ENCODE results near the gene TCF4. TPM values are rescaled to one million over a fixed set of nuclear protein-coding genes. Genes with fewer than 3 reads are reported as not detected.

TCF4 gene
- total and polyA plus RNA-seq, 2 of the 13 experiments (the other 11 are each of a cell fraction or from before 2014, with no cell fraction given), result not detected

GRCh38 chr18:55290898-55291297, 297.1 kb downstream of the TCF4 start:
- TF ChIP-seq MBD4 (IDR thresholded peaks at IDR 0.05; ENCODE audit: borderline replicate concordance, low read length) (no peak), ZNF235 (CRISPR knock-in tag; IDR thresholded peaks at IDR 0.05; ENCODE audit: borderline replicate concordance) (no peak), SMC3 (IDR thresholded peaks at IDR 0.05; ENCODE audit: low read length) (no peak), SP1 (IDR thresholded peaks at IDR 0.05) (no peak), SP1 (CRISPR knock-in tag; IDR thresholded peaks at IDR 0.05) (no peak), SIN3A (IDR thresholded peaks at IDR 0.05; ENCODE audit: borderline replicate concordance, low read depth, low read length) (no peak), ZNF704 (CRISPR knock-in tag; IDR thresholded peaks at IDR 0.05; ENCODE audit: borderline replicate concordance) (no peak), SRF (IDR thresholded peaks at IDR 0.05; ENCODE audit: low read depth, low read length) (no peak), ZNF264 (CRISPR knock-in tag; IDR thresholded peaks at IDR 0.05) (no peak), CTCF (CRISPR knock-in tag; IDR thresholded peaks at IDR 0.05) (no peak), SKI (IDR thresholded peaks at IDR 0.05; ENCODE audit: partially characterized antibody) (no peak), ZFX (CRISPR knock-in tag; IDR thresholded peaks at IDR 0.05; ENCODE audit: low read depth) (no peak), AKAP8 (CRISPR knock-in tag; IDR thresholded peaks at IDR 0.05) (no peak), ZNF703 (CRISPR knock-in tag; IDR thresholded peaks at IDR 0.05; ENCODE audit: borderline replicate concordance) (no peak), TRAFD1 (CRISPR knock-in tag; IDR thresholded peaks at IDR 0.05; ENCODE audit: borderline replicate concordance) (no peak), ZNF616 (CRISPR knock-in tag; IDR thresholded peaks at IDR 0.05; ENCODE audit: low read depth) (no peak), ARHGAP35 (CRISPR knock-in tag; IDR thresholded peaks at IDR 0.05; ENCODE audit: borderline replicate concordance) (no peak), HDAC1 (CRISPR knock-in tag; IDR thresholded peaks at IDR 0.05) (no peak)
- TF ChIP-seq, protein P1, sequence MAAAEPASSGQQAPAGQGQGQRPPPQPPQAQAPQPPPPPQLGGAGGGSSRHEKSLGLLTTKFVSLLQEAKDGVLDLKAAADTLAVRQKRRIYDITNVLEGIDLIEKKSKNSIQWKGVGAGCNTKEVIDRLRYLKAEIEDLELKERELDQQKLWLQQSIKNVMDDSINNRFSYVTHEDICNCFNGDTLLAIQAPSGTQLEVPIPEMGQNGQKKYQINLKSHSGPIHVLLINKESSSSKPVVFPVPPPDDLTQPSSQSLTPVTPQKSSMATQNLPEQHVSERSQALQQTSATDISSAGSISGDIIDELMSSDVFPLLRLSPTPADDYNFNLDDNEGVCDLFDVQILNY (CRISPR knock-in tag; conservative IDR thresholded peaks at IDR 0.05), result no peak
- H3K9ac ChIP-seq (ENCODE audit: insufficient read depth, low read depth, low read length), result no peak overlapping the region
- no peaks in the 10 kb centered on the region for H3K27me3 ChIP-seq (ENCODE audit: control insufficient read depth in 1 of 2, insufficient read depth in 2 of 2, low read length in 2 of 2)
- intact Hi-C loops (cut with micrococcal nuclease; ENCODE audit: unreplicated experiment), result no loop called here
- H3K4me3 ChIP-seq (replicated peaks in 1 of 3; ENCODE audit: insufficient read depth in 1 of 3, low read depth in 2 of 3, low read length in 3 of 3), result no peak overlapping the region
- DNase-seq (ENCODE audit: low spot score) (no peak), ATAC-seq (no peak), FAIRE-seq (no peak)
- no TSS peak for BruUV-seq (replicated peaks)
- no peaks in the 10 kb centered on the region for H3K9me3 ChIP-seq (ENCODE audit: low read length)
- no peak overlapping the region for H2AFZ ChIP-seq (ENCODE audit: low read length)
- in situ Hi-C loops (cut with HindIII; ENCODE audit: extremely low pct_ligation_motif_present, low pct_unique_long_range_greater_than_20kb), result no loop called here
- ChIA-PET POLR2A (no interaction called here), CTCF (ENCODE audit: low intra/inter-chr PET ratio, low total read pairs) (no interaction called here)
- H3K36me3 ChIP-seq (replicated peaks in 1 of 2; ENCODE audit: control insufficient read depth in 1 of 2, insufficient read depth in 2 of 2, low read length in 2 of 2), result no peaks in the 10 kb centered on the region
- H3K4me1 ChIP-seq (ENCODE audit: insufficient read depth, low read length), result no peaks in the 10 kb centered on the region
- no peaks in the 10 kb centered on the region for H4K20me1 ChIP-seq (ENCODE audit: insufficient read depth, low read length)
- H3K27ac ChIP-seq (ENCODE audit: extremely low read length, insufficient read depth, low read length), result no peak overlapping the region
- no peaks in the 10 kb centered on the region for H3K79me2 ChIP-seq (ENCODE audit: insufficient read depth, low read length)
- 68% methylated on average over 2 of the region's 2 CpGs for WGBS (ENCODE audit: low lambda C conversion rate)
- H3K4me2 ChIP-seq (ENCODE audit: low read depth, low read length), result no peak overlapping the region

Data from HepG2 (cell line).